Measurements from ENCODE around the gene OR1B1.
"Not testable (repeated sequence)": the region's sequence is repeated elsewhere in the genome, so short reads cannot be mapped to it uniquely, and the experiment has no call there.

Gene OR1B1

DNA sequence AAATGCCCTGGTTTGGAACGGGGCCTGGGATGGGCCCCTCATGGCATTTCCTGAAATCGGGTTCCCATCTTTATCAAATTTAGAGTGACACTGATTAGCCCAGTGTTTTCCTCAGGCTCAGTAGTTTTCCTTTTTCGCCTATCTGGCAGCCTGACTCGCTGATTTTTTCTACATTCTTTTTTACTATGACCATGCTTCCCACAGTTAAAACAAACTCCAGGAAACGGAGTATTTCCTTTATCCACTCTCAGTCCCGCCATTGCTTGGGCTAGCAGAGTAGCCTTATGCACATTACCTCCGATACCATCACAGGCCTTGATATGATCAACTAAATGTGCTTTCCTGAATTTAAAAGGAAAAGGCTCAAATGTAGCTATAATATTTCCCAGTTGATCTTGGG lies 37.4 kb downstream of the OR1B1 start:
- TF ChIP-seq, protein P1, sequence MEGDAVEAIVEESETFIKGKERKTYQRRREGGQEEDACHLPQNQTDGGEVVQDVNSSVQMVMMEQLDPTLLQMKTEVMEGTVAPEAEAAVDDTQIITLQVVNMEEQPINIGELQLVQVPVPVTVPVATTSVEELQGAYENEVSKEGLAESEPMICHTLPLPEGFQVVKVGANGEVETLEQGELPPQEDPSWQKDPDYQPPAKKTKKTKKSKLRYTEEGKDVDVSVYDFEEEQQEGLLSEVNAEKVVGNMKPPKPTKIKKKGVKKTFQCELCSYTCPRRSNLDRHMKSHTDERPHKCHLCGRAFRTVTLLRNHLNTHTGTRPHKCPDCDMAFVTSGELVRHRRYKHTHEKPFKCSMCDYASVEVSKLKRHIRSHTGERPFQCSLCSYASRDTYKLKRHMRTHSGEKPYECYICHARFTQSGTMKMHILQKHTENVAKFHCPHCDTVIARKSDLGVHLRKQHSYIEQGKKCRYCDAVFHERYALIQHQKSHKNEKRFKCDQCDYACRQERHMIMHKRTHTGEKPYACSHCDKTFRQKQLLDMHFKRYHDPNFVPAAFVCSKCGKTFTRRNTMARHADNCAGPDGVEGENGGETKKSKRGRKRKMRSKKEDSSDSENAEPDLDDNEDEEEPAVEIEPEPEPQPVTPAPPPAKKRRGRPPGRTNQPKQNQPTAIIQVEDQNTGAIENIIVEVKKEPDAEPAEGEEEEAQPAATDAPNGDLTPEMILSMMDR (IDR thresholded peaks at IDR 0.05; ENCODE audit: low read depth, low read length): no peak
- in situ Hi-C loops (cut with HindIII; ENCODE audit: low sequenced_read_pairs): no loop called here
- no peak for DNase-seq (ENCODE audit: low read depth, low spot score)
- no peak overlapping the region for H3K4me3 ChIP-seq (ENCODE audit: low read depth, low read length)

DNA sequence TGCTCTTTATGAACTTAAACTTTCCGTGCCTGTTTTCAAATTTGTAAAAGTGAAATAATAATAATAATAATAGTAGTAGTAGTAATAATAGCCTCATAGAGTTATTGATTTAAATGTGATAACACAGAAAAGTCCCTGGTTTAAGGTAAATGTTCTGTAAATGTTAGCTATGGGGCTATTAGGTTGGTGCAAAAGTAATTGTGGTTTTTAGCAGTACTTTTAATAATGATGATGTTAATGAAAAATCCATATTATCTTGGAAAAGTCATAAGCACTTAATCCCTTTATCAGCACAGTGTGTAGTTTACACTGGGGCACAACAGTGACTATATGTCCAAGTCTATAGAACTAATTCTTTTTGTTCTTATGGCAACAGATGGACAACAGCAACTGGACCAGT lies 43.1 kb downstream of the OR1B1 start, which contains the start of gene OR1Q1:
Gene OR1Q1 (plus strand): TSS at position 377 of the 400 bp plus-strand sequence. CDS start 0 bp downstream, at position 377.
- in situ Hi-C loops (cut with HindIII; ENCODE audit: low sequenced_read_pairs): no loop called here
- no peak for DNase-seq (ENCODE audit: low read depth, low spot score)
- no peak within 1 kb of the TSS for H3K4me3 ChIP-seq (ENCODE audit: low read depth, low read length)
- TF ChIP-seq, protein P1 (IDR thresholded peaks at IDR 0.05; ENCODE audit: low read depth, low read length): no peak

DNA sequence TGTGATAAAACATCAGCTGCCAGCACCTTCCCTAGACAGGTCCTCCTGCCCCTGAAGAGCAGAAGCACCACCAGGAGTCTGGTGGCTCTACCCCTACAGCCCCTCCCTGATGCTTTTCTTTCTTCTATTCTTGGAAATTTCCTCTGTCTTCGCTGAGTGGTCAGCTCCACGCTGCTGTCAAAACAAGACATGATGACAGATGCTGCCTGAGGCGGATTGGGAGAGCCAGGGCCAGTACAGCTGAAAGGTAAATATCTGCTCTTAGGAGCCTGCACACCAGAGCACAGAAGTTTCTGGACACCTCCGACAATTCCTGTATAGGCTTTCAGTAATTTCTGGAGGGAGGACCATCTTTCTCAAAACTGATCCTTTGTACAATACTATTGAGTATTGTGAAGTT lies 47.6 kb downstream of the OR1B1 start:
- TF ChIP-seq, protein P1 (IDR thresholded peaks at IDR 0.05; ENCODE audit: low read depth, low read length): no peak
- in situ Hi-C loops (cut with HindIII; ENCODE audit: low sequenced_read_pairs): no loop called here
- no peak for DNase-seq (ENCODE audit: low read depth, low spot score)
- no peak overlapping the region for H3K4me3 ChIP-seq (ENCODE audit: low read depth, low read length)

DNA sequence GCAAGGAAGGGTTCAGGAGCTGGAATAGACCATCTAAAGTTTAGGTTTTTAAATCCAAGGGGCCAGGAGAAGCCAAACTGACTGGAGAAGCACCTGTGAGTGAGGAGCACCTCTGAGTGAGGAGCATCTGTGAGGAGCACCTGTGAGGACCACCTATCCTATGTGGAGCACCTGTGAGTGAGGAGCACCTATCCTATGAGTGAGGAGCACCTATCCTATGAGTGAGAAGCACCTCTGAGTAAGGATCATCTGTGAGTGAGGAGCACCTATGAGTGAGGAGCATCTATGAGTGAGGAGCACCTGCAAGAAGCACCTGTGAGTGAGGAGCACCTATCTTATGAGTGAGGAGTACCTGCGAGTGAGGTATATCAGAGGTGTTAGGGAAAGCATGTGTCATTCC lies 50.8 kb downstream of the OR1B1 start:
- no peak overlapping the region for H3K4me3 ChIP-seq (ENCODE audit: low read depth, low read length)
- DNase-seq (ENCODE audit: low read depth, low spot score): no peak
- in situ Hi-C loops (cut with HindIII; ENCODE audit: low sequenced_read_pairs): no loop called here
- TF ChIP-seq, protein P1 (IDR thresholded peaks at IDR 0.05; ENCODE audit: low read depth, low read length): no peak

DNA sequence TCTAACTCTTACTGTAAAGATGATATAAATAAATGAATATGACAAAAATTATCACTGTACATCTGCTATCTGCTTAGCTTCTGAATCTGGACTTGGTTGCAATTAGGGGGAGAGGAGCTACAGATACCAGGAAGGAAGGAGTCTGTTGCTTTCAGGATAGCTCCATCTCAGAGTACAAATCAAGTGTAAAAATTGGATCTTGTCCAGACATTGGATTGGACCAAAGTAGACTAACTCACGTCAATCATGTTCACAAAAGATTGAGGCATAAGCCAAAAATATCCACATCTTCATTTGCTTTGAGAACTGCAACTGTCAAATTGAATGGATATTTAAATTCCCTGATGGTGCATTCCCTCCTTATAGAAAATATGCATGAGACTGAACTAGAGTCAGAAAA lies 51.7 kb downstream of the OR1B1 start:
- no peak overlapping the region for H3K4me3 ChIP-seq (ENCODE audit: low read depth, low read length)
- no peak for DNase-seq (ENCODE audit: low read depth, low spot score)
- TF ChIP-seq, protein P1 (IDR thresholded peaks at IDR 0.05; ENCODE audit: low read depth, low read length): no peak
- in situ Hi-C loops (cut with HindIII; ENCODE audit: low sequenced_read_pairs): no loop called here

DNA sequence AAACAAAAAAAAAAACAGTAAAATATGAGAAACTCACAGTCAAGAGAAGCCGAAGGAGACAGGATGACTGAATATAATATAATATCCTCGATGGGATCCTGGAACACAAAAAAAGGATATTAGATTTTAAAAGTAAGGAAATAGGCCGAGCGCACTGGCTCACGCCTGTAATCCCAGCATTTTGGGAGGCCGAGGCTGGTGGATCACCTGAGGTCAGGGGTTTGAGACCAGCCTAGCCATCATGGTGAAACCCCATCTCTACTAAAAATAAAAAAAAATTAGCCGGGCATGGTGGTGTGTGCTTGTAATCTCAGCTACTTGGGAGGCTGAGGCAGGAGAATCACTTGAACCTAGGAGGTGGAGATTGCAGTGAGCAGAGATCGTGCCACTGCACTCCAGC lies 74.1 kb downstream of the OR1B1 start, which contains the start of gene OR1L8:
Gene OR1L8 (minus strand): TSS at position 101 of the 400 bp plus-strand sequence. CDS start 14,907 bp downstream, outside the sequence.
- in situ Hi-C loops (cut with HindIII; ENCODE audit: low sequenced_read_pairs); DNase-seq (ENCODE audit: low read depth, low spot score); H3K4me3 ChIP-seq (ENCODE audit: low read depth, low read length): not testable (repeated sequence)

DNA sequence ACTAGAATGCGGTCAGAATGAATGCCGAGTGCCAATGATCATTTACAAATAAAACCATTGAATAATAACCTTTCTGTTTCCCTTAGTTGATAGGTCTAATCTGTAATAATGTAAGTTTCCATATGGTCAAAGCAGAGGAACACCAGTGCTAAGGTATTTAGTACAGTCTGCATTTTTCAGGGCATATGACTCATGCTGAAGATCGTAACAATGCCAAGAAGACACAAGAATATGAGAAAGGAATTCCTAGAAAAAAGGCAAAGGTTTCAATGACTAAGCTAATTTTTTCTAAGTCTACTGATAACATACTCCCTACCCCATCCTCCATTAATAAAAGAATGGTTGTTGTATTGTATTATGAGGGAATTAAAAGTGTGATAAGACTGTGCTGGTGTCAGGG lies 77.1 kb downstream of the OR1B1 start:
- TF ChIP-seq, protein P1 (IDR thresholded peaks at IDR 0.05; ENCODE audit: low read depth, low read length): no peak
- in situ Hi-C loops (cut with HindIII; ENCODE audit: low sequenced_read_pairs): no loop called here
- peak; percentile 5 for DNase-seq (ENCODE audit: low read depth, low spot score)
- H3K4me3 ChIP-seq (ENCODE audit: low read depth, low read length): no peak overlapping the region

All from astrocyte of the spinal cord (primary cell).